Parathyroid adenoma (tissue), 2 donors: ENCODE results near the gene PCNT.
"Not testable (repeated sequence)": the region's sequence is repeated elsewhere in the genome, so short reads cannot be mapped to it uniquely, and the experiment has no call there.

Experiments
- H2AFZ ChIP-seq: fragments of 300-600 bp; sonication (generic); one replicate; pipeline ENCODE4 v1.7.0; 2017; ENCODE audit warnings: antibody characterized with exemption, mild to moderate bottlenecking
- H3K27ac ChIP-seq: fragments of 300-600 bp; sonication (generic); one replicate; pipeline ENCODE4 v1.7.0; 2017
- H3K27me3 ChIP-seq: fragments of 300-600 bp; sonication (generic); one replicate; pipeline ENCODE4 v1.7.0; 2017; ENCODE audit warnings: low read length; ENCODE audit not compliant: control insufficient read depth, insufficient read depth
- H3K36me3 ChIP-seq: fragments of 300-600 bp; sonication (generic); one replicate; pipeline ENCODE4 v1.7.0; 2017; ENCODE audit warnings: low read length; ENCODE audit not compliant: control insufficient read depth, insufficient read depth
- H3K4me1 ChIP-seq: fragments of 300-600 bp; sonication (generic); one replicate; pipeline ENCODE4 v1.7.0; 2017; ENCODE audit warnings: control low read depth
- H3K4me2 ChIP-seq: fragments of 300-600 bp; sonication (generic); one replicate; pipeline ENCODE4 v1.7.0; 2017; ENCODE audit warnings: low read length
- H3K4me3 ChIP-seq: fragments of 300-600 bp; sonication (generic); one replicate; pipeline ENCODE4 v1.7.0; 2017; ENCODE audit warnings: low read depth, low read length
- H3K79me2 ChIP-seq: fragments of 300-600 bp; sonication (generic); one replicate; pipeline ENCODE4 v1.7.0; 2017; ENCODE audit warnings: control low read depth
- H3K9ac ChIP-seq: fragments of 300-600 bp; sonication (generic); one replicate; pipeline ENCODE4 v1.7.0; 2017; ENCODE audit warnings: mild to moderate bottlenecking
- H3K9me3 ChIP-seq: fragments of 300-600 bp; sonication (generic); one replicate; pipeline ENCODE4 v1.7.0; 2017; ENCODE audit warnings: low read length; ENCODE audit not compliant: control insufficient read depth
- CTCF ChIP-seq: fragments of 300-600 bp; sonication (generic); IDR thresholded peaks from one replicate; pipeline ENCODE4 v1.7.0; 2017; ENCODE audit warnings: antibody characterized with exemption, mild to moderate bottlenecking
- donor health status: primary hyperparathyroidism.

Gene PCNT

GRCh38 chr21:46428987-46429710, 105.2 kb downstream of the PCNT start:
- Histone ChIP-seq H3K27me3 (no peaks in the 10 kb centered on the region), H3K79me2 (no peaks in the 10 kb centered on the region), H3K4me2 (no peak overlapping the region), H3K27ac (no peak overlapping the region), H3K4me3 (no peak overlapping the region), H3K4me1 (no peaks in the 10 kb centered on the region), H2AFZ (no peak overlapping the region), H3K9ac (no peak overlapping the region), H3K9me3 (no peaks in the 10 kb centered on the region), H3K36me3 (no peaks in the 10 kb centered on the region)
- no peak for TF ChIP-seq CTCF

- no peak overlapping the region for H3K4me2 ChIP-seq
- H3K9ac ChIP-seq: no peak overlapping the region
- no peak overlapping the region for H3K27ac ChIP-seq
- no peak overlapping the region for H3K4me3 ChIP-seq
- no peaks in the 10 kb centered on the region for H3K36me3 ChIP-seq
- no peaks in the 10 kb centered on the region for H3K9me3 ChIP-seq
- H3K4me1 ChIP-seq: no peaks in the 10 kb centered on the region
- no peak overlapping the region for H2AFZ ChIP-seq
- no peak for TF ChIP-seq CTCF
- H3K79me2 ChIP-seq: no peaks in the 10 kb centered on the region
- no peaks in the 10 kb centered on the region for H3K27me3 ChIP-seq
Measured at GRCh38 chr21:46429754-46430681, 106.1 kb downstream of the PCNT start.

- Histone ChIP-seq H3K9ac (no peak overlapping the region), H2AFZ (no peak overlapping the region), H3K27me3 (no peaks in the 10 kb centered on the region), H3K79me2 (no peaks in the 10 kb centered on the region), H3K4me1 (no peaks in the 10 kb centered on the region), H3K4me3 (no peak overlapping the region), H3K4me2 (no peak overlapping the region), H3K36me3 (no peaks in the 10 kb centered on the region), H3K9me3 (no peaks in the 10 kb centered on the region), H3K27ac (no peak overlapping the region)
- no peak for TF ChIP-seq CTCF
Measured at GRCh38 chr21:46431448-46431847, 107.5 kb downstream of the PCNT start.

GRCh38 chr21:46431884-46432488, 108.0 kb downstream of the PCNT start:
- no peak for TF ChIP-seq CTCF
- Histone ChIP-seq H3K4me1 (no peaks in the 10 kb centered on the region), H3K27me3 (no peaks in the 10 kb centered on the region), H3K4me3 (no peak overlapping the region), H3K9me3 (no peaks in the 10 kb centered on the region), H3K4me2 (no peak overlapping the region), H3K9ac (no peak overlapping the region), H3K27ac (no peak overlapping the region), H3K36me3 (no peaks in the 10 kb centered on the region), H3K79me2 (no peaks in the 10 kb centered on the region), H2AFZ (no peak overlapping the region)

GRCh38 chr21:46433116-46433515, 109.2 kb downstream of the PCNT start:
- not testable (repeated sequence) for H3K27me3 ChIP-seq, H3K4me3 ChIP-seq, H3K9ac ChIP-seq, H3K36me3 ChIP-seq, H3K9me3 ChIP-seq, H3K79me2 ChIP-seq, H3K27ac ChIP-seq, H2AFZ ChIP-seq, H3K4me2 ChIP-seq, H3K4me1 ChIP-seq
